DOHH2 (cell line): ENCODE results near the gene ANGEL1.

Source experiments
- EZH2phosphoT487 ChIP-seq: fragments of 200-600 bp; sonication (generic); IDR thresholded peaks from 2 replicates; pipeline ENCODE4 v1.6.1; 2017; ENCODE audit warnings: borderline replicate concordance, mild to moderate bottlenecking, antibody characterized with exemption, low read length, moderate library complexity, mixed read lengths
- TF ChIP-seq, protein P1 (sequence below): fragments of 200-600 bp; sonication (generic); IDR thresholded peaks from one replicate; pipeline ENCODE4 v1.5.1; 2014; ENCODE audit warnings: antibody characterized with exemption, mild to moderate bottlenecking, low read depth, low read length; ENCODE audit not compliant: poor library complexity, severe bottlenecking

- TF ChIP-seq, protein P1, sequence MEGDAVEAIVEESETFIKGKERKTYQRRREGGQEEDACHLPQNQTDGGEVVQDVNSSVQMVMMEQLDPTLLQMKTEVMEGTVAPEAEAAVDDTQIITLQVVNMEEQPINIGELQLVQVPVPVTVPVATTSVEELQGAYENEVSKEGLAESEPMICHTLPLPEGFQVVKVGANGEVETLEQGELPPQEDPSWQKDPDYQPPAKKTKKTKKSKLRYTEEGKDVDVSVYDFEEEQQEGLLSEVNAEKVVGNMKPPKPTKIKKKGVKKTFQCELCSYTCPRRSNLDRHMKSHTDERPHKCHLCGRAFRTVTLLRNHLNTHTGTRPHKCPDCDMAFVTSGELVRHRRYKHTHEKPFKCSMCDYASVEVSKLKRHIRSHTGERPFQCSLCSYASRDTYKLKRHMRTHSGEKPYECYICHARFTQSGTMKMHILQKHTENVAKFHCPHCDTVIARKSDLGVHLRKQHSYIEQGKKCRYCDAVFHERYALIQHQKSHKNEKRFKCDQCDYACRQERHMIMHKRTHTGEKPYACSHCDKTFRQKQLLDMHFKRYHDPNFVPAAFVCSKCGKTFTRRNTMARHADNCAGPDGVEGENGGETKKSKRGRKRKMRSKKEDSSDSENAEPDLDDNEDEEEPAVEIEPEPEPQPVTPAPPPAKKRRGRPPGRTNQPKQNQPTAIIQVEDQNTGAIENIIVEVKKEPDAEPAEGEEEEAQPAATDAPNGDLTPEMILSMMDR, result no peak
- TF ChIP-seq EZH2phosphoT487, result no peak
Observed at GRCh38 chr14:76848879-76849278, 36.2 kb upstream of the ANGEL1 start.
